Mammary epithelial cell (primary cell): ENCODE measurements around the gene MARCHF9.

Source experiments
- EZH2 ChIP-seq: IDR thresholded peaks from 2 replicates; pipeline ENCODE4 v1.6.1; 2012; ENCODE audit warnings: low read length, inconsistent platforms, borderline replicate concordance
- TF ChIP-seq, protein P1 (sequence below), 2 donors: IDR thresholded peaks in 1 of 2; conservative IDR thresholded peaks in 1 of 2; 2 replicates each; pipeline ENCODE4 v1.5.1; 2011 to 2012; ENCODE audit warnings: inconsistent platforms in 2 of 2, low read length in 2 of 2, mild to moderate bottlenecking in 2 of 2, control low read depth in 1 of 2, low read depth in 1 of 2; ENCODE audit not compliant: insufficient read depth in 1 of 2; ENCODE audit errors: extremely low read depth in 1 of 2

DNA sequence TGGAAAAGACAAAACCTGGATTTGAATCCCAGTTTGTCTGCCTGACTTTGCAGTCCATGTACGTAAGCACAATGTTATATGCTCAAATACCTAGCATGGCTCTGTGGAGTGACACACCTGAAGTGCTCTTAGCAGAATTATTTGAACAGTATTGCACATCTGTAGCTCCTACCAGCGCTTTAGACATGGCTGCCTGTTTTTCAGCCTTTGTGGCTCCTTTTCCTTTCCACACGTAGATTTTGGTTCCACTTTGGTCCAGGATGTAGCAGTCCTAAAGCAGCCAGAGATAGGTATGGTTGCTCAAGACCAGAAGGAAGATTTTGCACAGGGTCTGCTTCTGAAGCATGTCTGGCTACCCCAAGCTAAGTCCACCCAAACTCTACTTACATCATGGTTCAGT is 54.5 kb downstream of the MARCHF9 start:
- TF ChIP-seq, protein P1, sequence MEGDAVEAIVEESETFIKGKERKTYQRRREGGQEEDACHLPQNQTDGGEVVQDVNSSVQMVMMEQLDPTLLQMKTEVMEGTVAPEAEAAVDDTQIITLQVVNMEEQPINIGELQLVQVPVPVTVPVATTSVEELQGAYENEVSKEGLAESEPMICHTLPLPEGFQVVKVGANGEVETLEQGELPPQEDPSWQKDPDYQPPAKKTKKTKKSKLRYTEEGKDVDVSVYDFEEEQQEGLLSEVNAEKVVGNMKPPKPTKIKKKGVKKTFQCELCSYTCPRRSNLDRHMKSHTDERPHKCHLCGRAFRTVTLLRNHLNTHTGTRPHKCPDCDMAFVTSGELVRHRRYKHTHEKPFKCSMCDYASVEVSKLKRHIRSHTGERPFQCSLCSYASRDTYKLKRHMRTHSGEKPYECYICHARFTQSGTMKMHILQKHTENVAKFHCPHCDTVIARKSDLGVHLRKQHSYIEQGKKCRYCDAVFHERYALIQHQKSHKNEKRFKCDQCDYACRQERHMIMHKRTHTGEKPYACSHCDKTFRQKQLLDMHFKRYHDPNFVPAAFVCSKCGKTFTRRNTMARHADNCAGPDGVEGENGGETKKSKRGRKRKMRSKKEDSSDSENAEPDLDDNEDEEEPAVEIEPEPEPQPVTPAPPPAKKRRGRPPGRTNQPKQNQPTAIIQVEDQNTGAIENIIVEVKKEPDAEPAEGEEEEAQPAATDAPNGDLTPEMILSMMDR (conservative IDR thresholded peaks at IDR 0.05 in 1 of 2, IDR thresholded peaks at IDR 0.05 in 1 of 2; ENCODE audit: extremely low read depth in 1 of 2, insufficient read depth in 1 of 2, low read depth in 1 of 2, low read length in 2 of 2): no peak
- no peak for TF ChIP-seq EZH2
